H1 (cell line): ENCODE measurements around the gene BRS3. TPM values are rescaled to one million over a fixed set of nuclear protein-coding genes. Genes with fewer than 3 reads are reported as not detected.

Experiments used
- BCL11A ChIP-seq, 2 experiments: IDR thresholded peaks; one replicate each; pipeline ENCODE4 v1.6.1; 2011; ENCODE audit warnings: low read depth in 2 of 2, low read length in 2 of 2, mild to moderate bottlenecking in 2 of 2
- CHD1 ChIP-seq: IDR thresholded peaks from 2 replicates; pipeline ENCODE4 v1.6.1; 2012; ENCODE audit warnings: low read depth, low read length, improper control_type of control experiment
- CHD7 ChIP-seq: fragments of 300-600 bp; sonication (generic); IDR thresholded peaks from 2 replicates; pipeline ENCODE4 v1.7.1; 2012; ENCODE audit warnings: low read length, moderate library complexity, mild to moderate bottlenecking, inconsistent platforms; ENCODE audit not compliant: insufficient replicate concordance
- CTBP2 ChIP-seq: IDR thresholded peaks from 2 replicates; pipeline ENCODE4 v1.7.0; 2011; ENCODE audit warnings: borderline replicate concordance, mild to moderate bottlenecking, moderate library complexity, mixed read lengths, low read length; ENCODE audit not compliant: insufficient read depth, insufficient read length
- POLR2AphosphoS5 ChIP-seq: IDR thresholded peaks from 2 replicates; pipeline ENCODE4 v1.6.1; 2011; ENCODE audit warnings: low read depth, low read length
- RNF2 ChIP-seq: fragments of 200-900, 300-1000 bp; sonication (generic); IDR thresholded peaks from 2 replicates; pipeline ENCODE4 v1.7.1; 2016; ENCODE audit warnings: borderline replicate concordance, low read depth, mild to moderate bottlenecking, antibody characterized with exemption, low read length; ENCODE audit not compliant: poor library complexity, severe bottlenecking; ENCODE audit errors: missing control alignments
- SIN3A ChIP-seq, 2 experiments: IDR thresholded peaks in 1 of 2; conservative IDR thresholded peaks in 1 of 2; 2 replicates each; pipeline ENCODE4 v1.6.1; 2011 to 2012; ENCODE audit warnings: low read length in 2 of 2, improper control_type of control experiment in 1 of 2, low read depth in 1 of 2, mild to moderate bottlenecking in 1 of 2
- TAF7 ChIP-seq: optimal IDR thresholded peaks from 2 replicates; pipeline ENCODE3; 2011; ENCODE audit warnings: low read depth, mild to moderate bottlenecking, inconsistent platforms, low read length, moderate library complexity, borderline replicate concordance
- polyA plus RNA-seq, 7 experiments: library from polyadenylated mRNA; depleted of rRNA in 3 of 7; stranded (reverse) in 5 of 7; unstranded in 2 of 7; fragments of >200 nt in 5 of 7; fragments of 200-250 nt in 2 of 7; gene quantifications; 1 replicate in 5 of 7; 2 replicates in 1 of 7; 4 replicates in 1 of 7; pipeline versions ENCODE4 v1.2.1 to v1.2.3, GENCODE V29; 2011 to 2013; ENCODE audit warnings: missing spikeins in 2 of 7, mixed read lengths in 2 of 7
- total RNA-seq: library from RNA; stranded (reverse); fragmentation: NEBNext Ultra II Directional; extraction: Animal tissue kit (Norgen Biotek cat#: 25700); gene quantifications from 2 replicates; pipeline ENCODE4 v1.2.1, GENCODE V29; 2021

BRS3 gene
- total and polyA plus RNA-seq, 2 of the 8 experiments (the other 6 are each of a cell fraction or from before 2014, with no cell fraction given), result not detected

GRCh38 chrX:136464589-136464988, 23.2 kb upstream of the BRS3 start (continued):
- TF ChIP-seq CHD7, result no peak
- no peak for TF ChIP-seq TAF7
- no peak for TF ChIP-seq SIN3A (conservative IDR thresholded peaks at IDR 0.05 in 1 of 2, IDR thresholded peaks at IDR 0.05 in 1 of 2; ENCODE audit: low read depth in 1 of 2, low read length in 2 of 2)
- no peak for TF ChIP-seq POLR2AphosphoS5
- TF ChIP-seq CHD1, result no peak
- no peak for TF ChIP-seq RNF2
- TF ChIP-seq CTBP2, result no peak
- no peak for TF ChIP-seq BCL11A (IDR thresholded peaks at IDR 0.05; ENCODE audit: low read depth in 2 of 2, low read length in 2 of 2)
- TF ChIP-seq, all 59 proteins: peak for 0
